Activated T-cell treated with anti-CD3 and anti-CD28 coated beads for 1 hour (primary cell): ENCODE data around the gene FAM170B.

ENCODE experiments used
- DNase-seq: peaks from one replicate; pipeline ENCODE4 v3.0.0-alpha.2; 2020; ENCODE audit warnings: low read depth

Gene FAM170B

GRCh38 chr10:49105076-49105475 is 28.7 kb downstream of the FAM170B start:
- no peak for DNase-seq

DNA sequence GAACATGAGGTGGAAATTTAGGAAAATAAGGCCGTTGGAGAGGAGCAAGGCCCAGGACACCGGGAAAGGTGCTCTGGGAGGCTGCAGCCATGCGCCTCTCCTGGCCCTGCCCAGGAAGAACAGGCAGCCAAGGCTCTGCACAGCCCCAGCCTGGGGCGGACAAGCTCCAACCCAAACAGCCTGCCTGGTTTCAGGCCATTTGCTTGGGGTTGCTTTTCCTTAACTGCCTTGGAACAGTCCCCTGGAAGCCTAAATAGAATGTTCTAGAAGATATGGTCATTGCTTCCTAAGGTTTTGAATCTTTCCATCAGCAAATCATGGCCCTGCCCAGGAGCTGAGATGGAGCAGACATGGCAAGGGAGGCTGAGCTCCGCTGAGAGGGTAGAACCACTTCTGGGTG is 29.5 kb downstream of the FAM170B start:
- no peak for DNase-seq

DNA sequence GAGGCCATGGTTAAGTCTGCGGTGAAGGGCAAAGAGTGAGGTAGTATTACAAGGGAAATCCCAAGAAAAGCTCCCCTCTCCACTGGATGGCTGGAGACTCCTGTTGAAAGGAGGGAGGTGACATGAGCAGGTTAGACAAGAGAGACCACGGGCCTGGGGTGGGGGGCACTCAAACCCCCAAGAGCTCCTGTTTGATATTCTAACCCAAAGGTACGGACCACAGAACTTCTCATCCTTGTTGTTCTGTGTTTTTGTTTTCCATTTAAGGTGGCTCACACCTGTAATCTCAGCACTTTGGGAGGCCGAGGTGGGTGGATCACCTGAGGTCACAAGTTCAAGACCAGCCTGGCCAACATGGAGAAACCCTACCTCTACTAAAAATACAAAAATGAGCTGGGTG is 30.1 kb downstream of the FAM170B start:
- no peak for DNase-seq

- no peak for DNase-seq
These were observed 34.8 kb downstream of the FAM170B start for GRCh38 chr10:49099046-49099445.

DNA sequence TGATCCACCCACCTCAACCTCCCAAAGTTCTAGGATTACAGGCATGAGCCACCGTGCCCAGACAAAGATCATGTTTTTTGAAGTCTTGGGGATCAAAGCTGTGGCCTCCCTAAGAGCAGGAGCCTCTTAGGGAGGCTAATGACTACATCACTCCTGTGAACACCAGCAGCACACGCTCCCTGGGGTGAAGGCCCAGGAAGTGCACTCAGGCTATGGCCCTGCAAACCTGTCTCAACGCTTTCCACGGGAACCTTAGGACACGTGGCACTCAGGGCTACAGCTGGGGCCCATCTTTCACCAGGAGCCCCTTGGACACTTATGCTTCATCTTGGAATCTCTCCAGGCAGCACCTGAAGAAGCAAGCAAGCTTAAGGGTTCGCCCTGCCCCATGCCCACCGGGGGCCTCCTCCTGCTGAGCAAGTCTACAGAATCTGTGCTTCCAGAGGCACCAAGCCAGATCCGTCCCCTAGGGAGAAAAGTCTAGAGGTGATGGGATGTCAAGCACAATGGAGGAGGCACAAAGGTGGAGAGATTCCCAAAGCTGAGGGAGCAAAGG is 36.9 kb downstream of the FAM170B start:
- DNase-seq: no peak

DNA sequence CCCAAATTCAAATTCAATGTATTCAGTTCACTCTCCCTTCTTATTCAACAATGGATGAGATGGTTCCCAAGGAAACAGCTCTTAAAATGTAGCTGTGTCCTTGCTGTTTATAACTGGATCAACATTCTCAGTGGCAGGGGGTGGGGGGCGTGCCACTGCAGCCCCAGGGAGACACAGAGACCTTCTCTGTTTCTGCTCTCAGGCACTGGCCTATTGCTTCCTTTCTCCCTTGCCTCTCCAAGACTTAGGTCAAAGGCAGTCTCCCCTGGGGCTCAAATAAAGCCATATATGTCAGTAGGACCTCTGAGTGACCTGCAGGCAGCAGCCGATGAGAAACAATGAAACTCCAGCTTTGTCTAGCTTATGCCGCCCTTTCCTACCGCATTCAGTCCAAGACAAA is 39.2 kb downstream of the FAM170B start:
- DNase-seq: no peak

DNA sequence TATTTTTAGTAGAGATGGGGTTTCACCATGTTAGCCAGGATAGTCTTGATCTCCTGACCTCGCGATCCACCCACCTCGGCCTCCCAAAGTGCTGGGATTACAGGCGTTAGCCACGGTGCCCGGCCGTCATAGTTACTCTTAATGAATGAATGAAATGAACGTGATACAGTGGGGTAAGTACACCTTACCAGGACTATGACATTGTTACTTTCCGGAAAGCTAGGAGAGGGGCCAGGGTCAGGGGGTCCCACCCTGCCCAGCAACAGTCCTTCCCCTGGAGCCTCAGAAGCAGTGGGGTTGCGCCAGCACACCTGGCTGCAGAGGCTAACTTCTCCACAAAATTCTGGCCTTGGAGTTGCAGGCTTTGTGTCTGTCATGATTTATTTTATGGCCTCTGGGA is 39.9 kb downstream of the FAM170B start:
- DNase-seq: no peak

GRCh38 chr10:49092477-49092876 is 41.3 kb downstream of the FAM170B start:
- DNase-seq: no peak

GRCh38 chr10:49091450-49092210 is 42.2 kb downstream of the FAM170B start:
- DNase-seq: no peak

GRCh38 chr10:49090696-49091380 is 43.0 kb downstream of the FAM170B start:
- no peak for DNase-seq

- no peak for DNase-seq
These were observed 43.6 kb downstream of the FAM170B start for GRCh38 chr10:49090189-49090575.

DNA sequence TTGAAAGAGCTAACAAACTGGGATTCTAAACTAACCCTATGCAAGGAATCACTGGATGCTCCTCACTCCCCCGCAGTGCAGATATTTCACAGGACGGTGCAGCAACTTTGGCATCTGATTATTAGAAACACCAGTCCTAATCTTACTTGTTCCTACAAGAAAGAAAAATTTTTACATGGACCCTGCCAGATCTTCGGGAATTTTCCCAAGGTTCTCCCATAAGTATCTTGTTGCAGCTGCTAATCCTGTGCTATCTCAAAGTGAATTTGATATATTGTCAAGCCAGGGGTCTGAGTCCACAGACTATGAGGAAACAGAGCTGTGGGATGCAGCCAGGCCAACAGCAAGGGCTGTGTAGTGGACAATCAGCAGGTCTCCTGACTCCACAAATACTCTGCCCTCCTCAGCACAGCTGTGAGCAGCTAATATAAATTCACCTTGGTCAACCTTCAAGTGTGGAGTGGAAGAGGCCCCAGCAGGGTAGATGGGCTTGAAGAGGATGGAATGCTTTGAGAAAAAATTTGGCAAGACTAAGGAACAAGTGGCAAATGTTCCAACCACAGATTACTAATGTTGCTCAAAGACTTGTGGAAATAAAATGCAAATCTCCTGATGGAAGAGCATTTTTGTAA is 44.1 kb downstream of the FAM170B start:
- DNase-seq: no peak

GRCh38 chr10:49089152-49089551 is 44.7 kb downstream of the FAM170B start:
- DNase-seq: no peak

DNA sequence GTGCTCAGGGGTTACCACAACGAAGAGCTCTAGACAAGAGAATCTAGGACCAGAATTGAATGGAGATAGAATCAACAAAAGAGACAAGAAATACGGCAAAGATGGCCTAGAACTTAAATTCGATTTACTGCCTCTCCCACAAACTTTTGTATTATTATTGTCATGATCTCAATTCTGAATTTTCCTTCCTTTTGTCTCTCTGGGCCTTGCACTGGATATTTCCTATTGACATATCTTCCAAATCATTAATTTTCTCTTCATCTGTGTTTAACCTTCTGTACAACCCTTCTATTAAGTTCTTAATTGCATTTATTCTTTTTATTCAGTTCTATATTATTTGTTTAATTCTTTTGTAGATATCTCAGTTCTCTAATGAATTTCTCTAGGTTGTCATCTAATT is 46.9 kb downstream of the FAM170B start:
- no peak for DNase-seq

- no peak for DNase-seq
These were observed 50.6 kb downstream of the FAM170B start for GRCh38 chr10:49083261-49083660.

DNA sequence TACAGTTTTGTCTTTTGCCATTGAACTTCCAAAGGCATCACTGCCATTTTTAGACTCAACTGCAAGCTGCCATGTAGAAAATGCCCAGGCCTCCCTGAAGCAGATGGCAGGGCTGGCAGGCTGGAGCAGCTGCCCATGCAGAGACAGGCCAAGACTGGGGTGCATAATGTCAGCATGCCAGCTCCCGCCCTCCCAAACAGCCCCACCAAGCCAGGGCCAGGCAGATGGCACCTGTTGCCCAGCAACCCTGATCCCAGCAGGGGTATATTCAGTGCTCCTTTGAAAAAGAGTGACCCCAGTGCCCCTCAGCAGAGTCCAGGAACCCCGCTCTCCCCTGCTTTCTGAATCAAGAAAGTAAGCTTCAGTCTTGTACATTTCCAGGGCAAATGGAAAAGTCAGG is 51.1 kb downstream of the FAM170B start:
- DNase-seq: no peak

DNA sequence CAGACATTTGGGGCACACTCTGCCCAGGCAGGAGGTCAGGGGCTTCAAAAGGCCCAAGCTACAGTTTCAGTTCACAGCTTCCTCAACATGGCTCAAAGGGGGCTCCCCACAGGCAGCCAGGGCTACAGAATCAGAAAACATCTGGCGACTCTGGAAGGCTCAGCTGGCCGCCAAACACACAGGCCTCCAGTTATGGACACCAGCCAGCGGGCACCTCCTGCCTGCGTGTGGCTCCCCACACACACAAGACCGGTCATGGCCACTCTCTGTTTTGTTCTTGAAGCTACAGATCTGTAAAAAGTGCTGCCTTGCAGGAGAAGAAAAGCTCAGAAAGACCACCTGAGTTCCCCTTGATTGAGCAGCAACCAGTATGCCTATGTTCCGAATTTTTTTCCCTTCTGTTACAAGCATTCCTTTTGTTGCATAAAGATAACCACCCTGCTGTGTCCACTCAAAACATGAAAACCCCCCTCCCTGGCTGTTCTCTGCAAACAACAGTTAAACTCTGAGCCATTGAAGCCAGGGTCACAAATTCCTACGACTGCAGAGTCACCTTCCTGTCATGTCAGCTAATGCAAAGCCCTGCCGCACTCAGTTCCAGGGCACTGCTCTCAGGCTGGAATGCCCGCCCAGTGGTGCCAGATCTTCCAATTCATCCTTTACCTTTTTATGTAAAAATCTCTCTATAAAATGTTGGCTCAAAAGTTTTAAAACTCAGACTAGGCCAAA is 52.1 kb downstream of the FAM170B start:
- no peak for DNase-seq
